NB4 (cell line): ENCODE measurements around the gene FUOM.

Experiments
- CTCF ChIP-seq: IDR thresholded peaks from one replicate; pipeline ENCODE4 v1.5.1; 2012; ENCODE audit warnings: low read depth, low read length
- MAX ChIP-seq: IDR thresholded peaks from 2 replicates; pipeline ENCODE4 v1.6.1; 2011; ENCODE audit warnings: low read depth, low read length
- MYC ChIP-seq: IDR thresholded peaks from 2 replicates; pipeline ENCODE4 v1.6.1; 2011; ENCODE audit warnings: low read depth, low read length
- POLR2A ChIP-seq: IDR thresholded peaks from 2 replicates; pipeline ENCODE4 v1.6.1; 2011; ENCODE audit warnings: mild to moderate bottlenecking; ENCODE audit not compliant: insufficient read length; ENCODE audit errors: extremely low read depth

- TF ChIP-seq POLR2A = no peak
- TF ChIP-seq CTCF = no peak
- no peak for TF ChIP-seq MAX
- TF ChIP-seq MYC = no peak
Observed at GRCh38 chr10:133394801-133395221, 37.0 kb upstream of the FUOM start.
